ENCODE data around the gene TSPAN14.

TSPAN14 gene

GRCh38 chr10:80518143-80518806, 64.2 kb downstream of the TSPAN14 start:
- H4K20me1 ChIP-seq (ENCODE audit: low read depth, low read length) = no peaks in the 10 kb centered on the region
- no peaks in the 10 kb centered on the region for H3F3A ChIP-seq (ENCODE audit: insufficient read depth)
- no peaks in the 10 kb centered on the region for H3K9me2 ChIP-seq (replicated peaks; ENCODE audit: insufficient read depth, low read length)
- H3K4me3 ChIP-seq (ENCODE audit: insufficient read depth, low read length, poor library complexity, severe bottlenecking) = no peak overlapping the region
- no peaks in the 10 kb centered on the region for H3K9me3 ChIP-seq (ENCODE audit: insufficient read depth, low read length)
- H3K36me3 ChIP-seq (ENCODE audit: low read length) = no peaks in the 10 kb centered on the region
- no peak overlapping the region for H3K9ac ChIP-seq (ENCODE audit: low read length)
- no peak overlapping the region for H3K4me2 ChIP-seq (ENCODE audit: low read depth, low read length, poor library complexity, severe bottlenecking)
- TF ChIP-seq, protein P1, sequence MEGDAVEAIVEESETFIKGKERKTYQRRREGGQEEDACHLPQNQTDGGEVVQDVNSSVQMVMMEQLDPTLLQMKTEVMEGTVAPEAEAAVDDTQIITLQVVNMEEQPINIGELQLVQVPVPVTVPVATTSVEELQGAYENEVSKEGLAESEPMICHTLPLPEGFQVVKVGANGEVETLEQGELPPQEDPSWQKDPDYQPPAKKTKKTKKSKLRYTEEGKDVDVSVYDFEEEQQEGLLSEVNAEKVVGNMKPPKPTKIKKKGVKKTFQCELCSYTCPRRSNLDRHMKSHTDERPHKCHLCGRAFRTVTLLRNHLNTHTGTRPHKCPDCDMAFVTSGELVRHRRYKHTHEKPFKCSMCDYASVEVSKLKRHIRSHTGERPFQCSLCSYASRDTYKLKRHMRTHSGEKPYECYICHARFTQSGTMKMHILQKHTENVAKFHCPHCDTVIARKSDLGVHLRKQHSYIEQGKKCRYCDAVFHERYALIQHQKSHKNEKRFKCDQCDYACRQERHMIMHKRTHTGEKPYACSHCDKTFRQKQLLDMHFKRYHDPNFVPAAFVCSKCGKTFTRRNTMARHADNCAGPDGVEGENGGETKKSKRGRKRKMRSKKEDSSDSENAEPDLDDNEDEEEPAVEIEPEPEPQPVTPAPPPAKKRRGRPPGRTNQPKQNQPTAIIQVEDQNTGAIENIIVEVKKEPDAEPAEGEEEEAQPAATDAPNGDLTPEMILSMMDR (IDR thresholded peaks at IDR 0.05; ENCODE audit: insufficient read depth, low read length, poor library complexity, severe bottlenecking) = no peak
- TF ChIP-seq EZH2phosphoT487 (conservative IDR thresholded peaks at IDR 0.05; ENCODE audit: low read length) = no peak
- no peaks in the 10 kb centered on the region for H3K79me2 ChIP-seq (ENCODE audit: insufficient read depth, low read length)
- H3K27me3 ChIP-seq (ENCODE audit: low read length) = no peaks in the 10 kb centered on the region
- H2AFZ ChIP-seq (ENCODE audit: low read depth, low read length, severe bottlenecking) = no peak overlapping the region
- no peak overlapping the region for H3K27ac ChIP-seq (ENCODE audit: low read depth, low read length)

DNA sequence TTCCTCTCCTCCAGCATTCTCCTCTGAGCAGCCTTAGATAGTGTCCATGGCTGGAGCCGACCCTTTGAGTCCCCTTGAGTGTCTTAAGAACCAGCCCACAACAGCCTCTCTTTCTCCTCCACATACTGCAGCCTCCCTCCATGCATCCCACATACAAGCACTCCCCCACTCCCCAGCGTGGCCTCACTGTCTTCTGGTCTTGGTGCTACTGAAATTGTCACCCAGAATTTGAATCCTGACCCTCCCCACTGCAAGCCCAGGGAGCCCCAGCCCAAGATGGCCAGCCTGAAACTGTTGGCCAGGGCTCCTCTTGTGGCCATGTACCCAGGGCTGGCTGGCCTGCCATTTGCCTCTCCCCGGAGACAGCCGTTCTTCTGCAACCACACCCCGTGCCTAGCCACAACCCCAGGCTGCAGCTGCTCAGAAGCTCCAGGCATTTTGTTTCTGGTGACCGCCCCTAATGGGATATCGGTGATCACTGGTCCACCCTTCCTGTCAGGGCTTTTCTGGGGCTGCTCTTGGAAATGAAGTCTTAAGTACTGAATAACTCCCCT, 64.8 kb downstream of the TSPAN14 start:
- Histone ChIP-seq H3K9me3 (ENCODE audit: insufficient read depth, low read length) (no peaks in the 10 kb centered on the region), H3F3A (ENCODE audit: insufficient read depth) (no peaks in the 10 kb centered on the region), H3K36me3 (ENCODE audit: low read length) (no peaks in the 10 kb centered on the region), H2AFZ (ENCODE audit: low read depth, low read length, severe bottlenecking) (no peak overlapping the region), H3K4me2 (ENCODE audit: low read depth, low read length, poor library complexity, severe bottlenecking) (no peak overlapping the region), H3K79me2 (ENCODE audit: insufficient read depth, low read length) (no peaks in the 10 kb centered on the region), H3K27me3 (ENCODE audit: low read length) (no peaks in the 10 kb centered on the region), H4K20me1 (ENCODE audit: low read depth, low read length) (no peaks in the 10 kb centered on the region), H3K9me2 (replicated peaks; ENCODE audit: insufficient read depth, low read length) (no peaks in the 10 kb centered on the region), H3K9ac (ENCODE audit: low read length) (no peak overlapping the region), H3K27ac (ENCODE audit: low read depth, low read length) (no peak overlapping the region), H3K4me3 (ENCODE audit: insufficient read depth, low read length, poor library complexity, severe bottlenecking) (no peak overlapping the region)
- TF ChIP-seq, protein P1 (IDR thresholded peaks at IDR 0.05; ENCODE audit: insufficient read depth, low read length, poor library complexity, severe bottlenecking) = no peak
- TF ChIP-seq EZH2phosphoT487 (conservative IDR thresholded peaks at IDR 0.05; ENCODE audit: low read length) = no peak

DNA sequence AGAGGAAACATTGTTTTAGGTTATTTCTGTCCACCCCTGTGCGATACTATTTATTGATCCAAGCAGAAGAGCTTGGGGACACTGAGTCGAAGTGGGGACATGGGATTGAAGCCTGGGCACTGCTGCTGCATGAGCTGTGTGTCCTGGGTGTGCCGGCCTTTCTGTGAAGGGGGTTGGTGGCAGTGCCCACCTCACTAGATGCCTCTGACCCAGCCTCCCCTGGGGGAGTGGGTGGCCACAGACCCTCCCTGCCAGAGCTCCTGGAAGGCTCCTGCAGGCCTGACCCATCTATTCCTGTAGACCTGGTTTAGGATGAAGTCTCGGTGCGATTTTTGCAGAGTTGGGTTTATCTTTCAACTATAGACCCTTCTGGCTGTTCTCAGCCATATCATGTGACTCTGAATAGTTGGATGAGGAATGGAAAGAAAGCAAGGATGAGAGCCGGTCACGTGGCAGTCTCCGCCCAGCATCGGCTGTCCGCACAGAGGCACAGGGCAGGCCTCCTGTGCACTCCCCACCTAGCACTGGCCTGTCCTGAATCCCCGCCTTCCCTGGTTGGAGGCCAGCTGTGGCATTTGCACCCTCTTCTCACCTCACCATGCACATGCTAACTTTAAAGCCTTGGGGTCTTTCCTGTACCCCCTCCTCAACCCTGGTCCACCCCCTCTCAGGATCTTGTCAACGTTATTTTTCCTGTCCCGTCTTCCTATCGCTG, 66.0 kb downstream of the TSPAN14 start:
- H3F3A ChIP-seq (ENCODE audit: insufficient read depth) = no peaks in the 10 kb centered on the region
- H3K4me2 ChIP-seq (ENCODE audit: low read depth, low read length, poor library complexity, severe bottlenecking) = no peak overlapping the region
- no peaks in the 10 kb centered on the region for H3K36me3 ChIP-seq (ENCODE audit: low read length)
- H3K9me2 ChIP-seq (replicated peaks; ENCODE audit: insufficient read depth, low read length) = no peaks in the 10 kb centered on the region
- H3K27me3 ChIP-seq (ENCODE audit: low read length) = no peaks in the 10 kb centered on the region
- no peak overlapping the region for H2AFZ ChIP-seq (ENCODE audit: low read depth, low read length, severe bottlenecking)
- no peak overlapping the region for H3K27ac ChIP-seq (ENCODE audit: low read depth, low read length)
- H3K9ac ChIP-seq (ENCODE audit: low read length) = no peak overlapping the region
- no peak overlapping the region for H3K4me3 ChIP-seq (ENCODE audit: insufficient read depth, low read length, poor library complexity, severe bottlenecking)
- TF ChIP-seq, protein P1 (IDR thresholded peaks at IDR 0.05; ENCODE audit: insufficient read depth, low read length, poor library complexity, severe bottlenecking) = no peak
- no peaks in the 10 kb centered on the region for H3K9me3 ChIP-seq (ENCODE audit: insufficient read depth, low read length)
- no peaks in the 10 kb centered on the region for H3K79me2 ChIP-seq (ENCODE audit: insufficient read depth, low read length)
- H4K20me1 ChIP-seq (ENCODE audit: low read depth, low read length) = no peaks in the 10 kb centered on the region
